Endothelial cell of umbilical vein (primary cell): Measurements from ENCODE around the gene GABBR2. TPM values are rescaled to one million over a fixed set of nuclear protein-coding genes. Genes with fewer than 3 reads are reported as not detected.

Experiments
- BruUV-seq: library from RNA; stranded (reverse); fragments of 400-500 nt; replicated peaks from 2 replicates; lab custom pipeline; 2021; lab: Mats Ljungman, UMichigan
- CTCF ChIA-PET: fragments of 300-600, 350-600 bp; sonication (Branson Sonifier 250); formaldehyde crosslinking; loops from one replicate; lab custom pipeline; 2021; ENCODE audit warnings: antibody characterized with exemption, inconsistent platforms; lab: Charles Lee
- POLR2A ChIA-PET: fragments of 300-600, 350-600 bp; sonication (Branson Sonifier 250); formaldehyde crosslinking; loops from one replicate; lab custom pipeline; 2021; ENCODE audit warnings: antibody characterized with exemption, inconsistent platforms; lab: Charles Lee
- DNase-seq: peaks from one replicate; pipeline ENCODE4 v3.0.0-alpha.2; 2011; ENCODE audit warnings: low read depth, low spot score
- FAIRE-seq: peaks from 2 replicates; lab custom pipeline; 2011; peaks lifted over from hg19 to GRCh38; lab: Jason Lieb, UNC
- H2AFZ ChIP-seq: 2 replicates; pipeline ENCODE4 v1.6.0; 2012; ENCODE audit warnings: low read depth, low read length, control low read depth, inconsistent platforms
- H3K27ac ChIP-seq: 2 replicates; pipeline ENCODE4 v1.5.1; 2011; ENCODE audit warnings: low read depth, mild to moderate bottlenecking, control low read depth, low read length, moderate library complexity; ENCODE audit not compliant: insufficient read depth
- H3K27me3 ChIP-seq, 2 experiments: 2 replicates each; pipeline versions ENCODE4 v1.6.0 to v1.6.1; 2011; ENCODE audit warnings: low read length in 2 of 2, mixed read lengths in 1 of 2; ENCODE audit not compliant: control insufficient read depth in 2 of 2, insufficient read depth in 2 of 2
- H3K36me3 ChIP-seq, 2 experiments: 2 replicates in 1 of 2; 3 replicates in 1 of 2; pipeline ENCODE4 v1.5.1; 2011; ENCODE audit warnings: low read length in 2 of 2, mild to moderate bottlenecking in 1 of 2, moderate library complexity in 1 of 2; ENCODE audit not compliant: control insufficient read depth in 2 of 2, insufficient read depth in 2 of 2; ENCODE audit errors: extremely low read depth in 1 of 2
- H3K4me1 ChIP-seq: 3 replicates; pipeline ENCODE4 v1.5.1; 2011; ENCODE audit warnings: mild to moderate bottlenecking, low read length; ENCODE audit not compliant: control insufficient read depth, insufficient read depth; ENCODE audit errors: extremely low read depth
- H3K4me2 ChIP-seq: 2 replicates; pipeline ENCODE4 v1.6.1; 2011; ENCODE audit warnings: low read length, control low read depth, mixed read lengths; ENCODE audit not compliant: insufficient read depth
- H3K4me3 ChIP-seq, 3 experiments: fragments of 200-600 bp in 1 of 3; sonication (generic), shearing (Covaris generic) in 1 of 3; replicated peaks in 1 of 3; 2 replicates each; pipeline ENCODE4 v1.5.1; 2011 to 2016; ENCODE audit warnings: control low read depth in 3 of 3, low read length in 3 of 3, mild to moderate bottlenecking in 2 of 3, inconsistent platforms in 1 of 3, low read depth in 1 of 3, moderate library complexity in 1 of 3; ENCODE audit not compliant: insufficient read depth in 1 of 3
- H3K79me2 ChIP-seq: 2 replicates; pipeline ENCODE4 v1.6.0; 2012; ENCODE audit warnings: low read length, inconsistent platforms; ENCODE audit not compliant: control insufficient read depth, insufficient read depth
- H3K9ac ChIP-seq: replicated peaks from 2 replicates; pipeline ENCODE3; 2011; ENCODE audit warnings: low read length, control low read depth; ENCODE audit not compliant: insufficient read depth; ENCODE audit errors: extremely low read depth
- H3K9me1 ChIP-seq: replicated peaks from 3 replicates; pipeline ENCODE4 v1.6.0; 2011; ENCODE audit warnings: mild to moderate bottlenecking, low read length; ENCODE audit not compliant: control insufficient read depth, insufficient read depth; ENCODE audit errors: extremely low read depth
- H3K9me3 ChIP-seq: replicated peaks from 2 replicates; pipeline ENCODE4 v1.5.1; 2012; ENCODE audit warnings: low read length, inconsistent platforms; ENCODE audit not compliant: control insufficient read depth, insufficient read depth
- H4K20me1 ChIP-seq: replicated peaks from 2 replicates; pipeline ENCODE3; 2011; ENCODE audit warnings: mild to moderate bottlenecking, low read length; ENCODE audit not compliant: control insufficient read depth, insufficient read depth; ENCODE audit errors: extremely low read depth
- CTCF ChIP-seq, 2 donors: IDR thresholded peaks; 1 replicate in 1 of 2; 2 replicates in 1 of 2; pipeline ENCODE4 v1.5.1; 2011; ENCODE audit warnings: low read length in 2 of 2, mild to moderate bottlenecking in 2 of 2, moderate library complexity in 2 of 2, control low read depth in 1 of 2, inconsistent platforms in 1 of 2, low read depth in 1 of 2; ENCODE audit not compliant: insufficient read depth in 1 of 2; ENCODE audit errors: extremely low read depth in 1 of 2
- EZH2 ChIP-seq: IDR thresholded peaks from 2 replicates; pipeline ENCODE4 v1.6.1; 2012; ENCODE audit warnings: borderline replicate concordance, low read depth, mild to moderate bottlenecking, moderate library complexity, low read length, inconsistent platforms; ENCODE audit not compliant: severe bottlenecking
- GATA2 ChIP-seq: IDR thresholded peaks from 2 replicates; pipeline ENCODE4 v1.7.0; 2011; ENCODE audit warnings: low read depth, mild to moderate bottlenecking, moderate library complexity, mixed read lengths, low read length; ENCODE audit not compliant: insufficient read length, insufficient read depth
- POLR2AphosphoS5 ChIP-seq: IDR thresholded peaks from 2 replicates; pipeline ENCODE4 v1.6.1; 2012; ENCODE audit warnings: low read depth, mild to moderate bottlenecking, control low read depth, low read length, moderate library complexity; ENCODE audit not compliant: insufficient read depth
- dilution Hi-C: fragments of 300-500 bp; cut with MboI; formaldehyde crosslinking; loops from one replicate; pipeline ENCODE4 v1.15.0; 2019; ENCODE audit warnings: low sequenced_read_pairs; ENCODE audit not compliant: extremely low pct_ligation_motif_present
- intact Hi-C: fragments of 100-400 bp; cut with micrococcal nuclease; formaldehyde crosslinking; loops from one replicate; pipeline ENCODE4 v1.10.0; 2022
- polyA plus RNA-seq, 4 experiments: library from polyadenylated mRNA; depleted of rRNA in 3 of 4; stranded (reverse) in 3 of 4; unstranded in 1 of 4; fragments of >200 nt; gene quantifications; 2 replicates each; pipeline versions ENCODE4 v1.2.1 to v1.2.3, GENCODE V29; 2011 to 2012; ENCODE audit warnings: missing spikeins in 1 of 4
- total RNA-seq: library from RNA; stranded (reverse); gene quantifications from 2 replicates; pipeline ENCODE4 v1.2.3, GENCODE V29; 2021
- TF ChIP-seq, protein P1 (sequence below): IDR thresholded peaks from 2 replicates; pipeline ENCODE4 v1.6.1; 2011; ENCODE audit not compliant: insufficient read depth, insufficient read length

The GABBR2 gene
- total and polyA plus RNA-seq, 2 donors (not counting 3 experiments of a cell fraction or from before 2014, with no cell fraction given): 1.1 to 9.2 TPM

GRCh38 chr9:98547606-98548005, 161.1 kb downstream of the GABBR2 start:
- FAIRE-seq (no peak), DNase-seq (no peak)
- no peaks in the 10 kb centered on the region for H3K4me1 ChIP-seq
- no TSS peak for BruUV-seq
- H3K9me3 ChIP-seq: no peaks in the 10 kb centered on the region
- H3K79me2 ChIP-seq: no peaks in the 10 kb centered on the region
- TF ChIP-seq POLR2AphosphoS5: no peak
- TF ChIP-seq GATA2: no peak
- TF ChIP-seq, protein P1, sequence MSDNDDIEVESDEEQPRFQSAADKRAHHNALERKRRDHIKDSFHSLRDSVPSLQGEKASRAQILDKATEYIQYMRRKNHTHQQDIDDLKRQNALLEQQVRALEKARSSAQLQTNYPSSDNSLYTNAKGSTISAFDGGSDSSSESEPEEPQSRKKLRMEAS: no peak
- TF ChIP-seq CTCF (IDR thresholded peaks at IDR 0.05; ENCODE audit: extremely low read depth in 1 of 2, insufficient read depth in 1 of 2, low read depth in 1 of 2, low read length in 2 of 2): no peak
- TF ChIP-seq EZH2: no peak
- no peak overlapping the region for H3K27ac ChIP-seq
- H3K4me3 ChIP-seq: no peak overlapping the region
- no peak overlapping the region for H3K9ac ChIP-seq
- no peak overlapping the region for H3K4me2 ChIP-seq
- dilution Hi-C loops (no loop called here), intact Hi-C loops (no loop called here)
- H3K36me3 ChIP-seq: no peaks in the 10 kb centered on the region
- no peak overlapping the region for H2AFZ ChIP-seq
- no peaks in the 10 kb centered on the region for H3K9me1 ChIP-seq
- ChIA-PET POLR2A (no interaction called here), CTCF (no interaction called here)
- H3K27me3 ChIP-seq: no peaks in the 10 kb centered on the region
- H4K20me1 ChIP-seq: no peaks in the 10 kb centered on the region
